Lower lobe of right lung (tissue), 2 donors: ENCODE measurements around the gene NELFB. TPM values are rescaled to one million over a fixed set of nuclear protein-coding genes. Genes with fewer than 3 reads are reported as not detected.

Experiments
- ATAC-seq, 2 donors: fragments of 200-7000 bp; cut with Tn5 transposase; one replicate each; pipeline ENCODE4 v1.9.1; 2020 to 2022; ENCODE audit warnings: mild to moderate bottlenecking in 2 of 2, moderate library complexity in 2 of 2
- DNase-seq: peaks from one replicate; pipeline ENCODE4 v3.0.0-alpha.2; 2020
- H3K27ac ChIP-seq: fragments of 200-600 bp; one replicate; pipeline ENCODE4 v1.8.0; 2022
- H3K27me3 ChIP-seq: fragments of 200-600 bp; one replicate; pipeline ENCODE4 v1.8.0; 2022; ENCODE audit warnings: low read depth
- H3K36me3 ChIP-seq: fragments of 200-600 bp; one replicate; pipeline ENCODE4 v1.8.0; 2022; ENCODE audit warnings: mild to moderate bottlenecking
- H3K4me1 ChIP-seq: fragments of 200-600 bp; one replicate; pipeline ENCODE4 v1.8.0; 2022
- H3K4me3 ChIP-seq: fragments of 200-600 bp; one replicate; pipeline ENCODE4 v1.8.0; 2022; ENCODE audit warnings: mild to moderate bottlenecking
- H3K9me3 ChIP-seq: fragments of 200-600 bp; one replicate; pipeline ENCODE4 v1.8.0; 2022
- intact Hi-C: fragments of 100-400 bp; cut with DNase I; formaldehyde crosslinking; loops from one replicate; pipeline ENCODE4 v1.11.0; 2022
- total RNA-seq: library from RNA; stranded (reverse); fragmentation: NEBNext Ultra II Directional; extraction: Animal tissue kit (Norgen Biotek cat#: 25700); gene quantifications from one replicate; pipeline ENCODE4 v1.2.1, GENCODE V29; 2021
- TF ChIP-seq, protein P1 (sequence below): fragments of 200-600 bp; IDR thresholded peaks from one replicate; pipeline ENCODE4 v1.8.0; 2022; ENCODE audit warnings: antibody characterized with exemption, mild to moderate bottlenecking
- donor health status: DM: no; HTN: yes; CAD: no; lungs with severe emphysema.

The NELFB gene
- total RNA-seq, 1 donor from 2014 or later: 44.7 TPM

DNA sequence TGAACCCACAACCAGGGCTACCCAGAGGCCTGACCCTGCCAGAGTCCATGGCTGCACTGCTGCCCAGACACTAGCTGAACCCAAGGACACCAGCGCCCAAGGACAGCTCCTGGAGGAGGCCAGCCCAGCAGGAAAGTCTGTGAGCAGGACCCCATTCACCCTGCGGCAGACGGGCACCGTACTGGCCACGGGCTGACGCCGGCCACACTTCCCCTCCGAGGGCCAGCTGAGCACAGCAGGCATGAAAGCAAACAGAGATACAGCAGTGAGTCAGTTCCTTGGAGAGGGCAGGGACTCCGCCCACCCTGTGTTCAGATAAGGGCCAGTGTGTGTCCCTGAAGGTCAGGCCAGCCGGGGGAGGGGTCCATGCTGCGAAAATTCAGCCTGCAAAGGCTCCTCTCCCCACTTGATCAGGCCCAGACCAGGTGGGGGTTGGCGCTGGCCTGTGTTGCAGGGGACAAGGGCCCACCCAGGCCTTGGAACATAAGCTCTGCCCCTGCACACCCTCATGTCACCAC is 36.3 kb upstream of the NELFB start:
- ATAC-seq (peak; percentile 2 to 44), DNase-seq (no peak)
- peak overlapping the region; percentile 46 for H3K27ac ChIP-seq
- TF ChIP-seq, protein P1, sequence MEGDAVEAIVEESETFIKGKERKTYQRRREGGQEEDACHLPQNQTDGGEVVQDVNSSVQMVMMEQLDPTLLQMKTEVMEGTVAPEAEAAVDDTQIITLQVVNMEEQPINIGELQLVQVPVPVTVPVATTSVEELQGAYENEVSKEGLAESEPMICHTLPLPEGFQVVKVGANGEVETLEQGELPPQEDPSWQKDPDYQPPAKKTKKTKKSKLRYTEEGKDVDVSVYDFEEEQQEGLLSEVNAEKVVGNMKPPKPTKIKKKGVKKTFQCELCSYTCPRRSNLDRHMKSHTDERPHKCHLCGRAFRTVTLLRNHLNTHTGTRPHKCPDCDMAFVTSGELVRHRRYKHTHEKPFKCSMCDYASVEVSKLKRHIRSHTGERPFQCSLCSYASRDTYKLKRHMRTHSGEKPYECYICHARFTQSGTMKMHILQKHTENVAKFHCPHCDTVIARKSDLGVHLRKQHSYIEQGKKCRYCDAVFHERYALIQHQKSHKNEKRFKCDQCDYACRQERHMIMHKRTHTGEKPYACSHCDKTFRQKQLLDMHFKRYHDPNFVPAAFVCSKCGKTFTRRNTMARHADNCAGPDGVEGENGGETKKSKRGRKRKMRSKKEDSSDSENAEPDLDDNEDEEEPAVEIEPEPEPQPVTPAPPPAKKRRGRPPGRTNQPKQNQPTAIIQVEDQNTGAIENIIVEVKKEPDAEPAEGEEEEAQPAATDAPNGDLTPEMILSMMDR: no peak
- H3K36me3 ChIP-seq: peaks cover 16% of the 10 kb centered on the region
- H3K4me3 ChIP-seq: no peak overlapping the region
- intact Hi-C loops: no loop called here
- H3K27me3 ChIP-seq: no peaks in the 10 kb centered on the region
- peaks cover 33% of the 10 kb centered on the region for H3K4me1 ChIP-seq
- H3K9me3 ChIP-seq: no peaks in the 10 kb centered on the region

DNA sequence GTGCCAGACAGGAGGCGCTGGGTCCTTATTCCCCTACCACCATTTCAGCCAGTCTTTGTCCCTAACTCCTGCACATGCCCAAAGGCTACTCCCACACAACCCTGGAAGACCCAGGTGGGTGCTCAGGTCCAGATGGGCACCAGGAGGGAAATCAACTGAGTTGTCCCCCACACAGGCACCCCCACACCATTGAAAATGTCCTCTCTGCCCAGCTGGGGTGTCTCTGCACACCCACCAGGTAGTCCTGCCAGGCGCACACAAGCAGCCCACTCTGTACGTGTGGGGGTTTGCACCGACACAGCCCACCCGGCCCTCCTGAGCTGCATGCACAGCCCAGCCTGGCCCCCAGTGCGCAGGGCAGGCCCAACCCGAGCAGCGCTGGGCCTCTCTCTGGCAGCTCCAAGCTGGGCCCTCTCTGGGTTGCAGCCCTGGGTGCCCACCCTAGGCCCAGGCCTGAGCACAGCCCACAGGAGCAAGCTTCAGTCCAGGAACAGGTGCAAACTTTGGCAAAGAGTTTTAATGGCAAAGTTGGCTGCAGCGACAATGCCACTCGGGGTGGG is 35.3 kb upstream of the NELFB start:
- Histone ChIP-seq H3K4me1 (peaks cover 41% of the 10 kb centered on the region), H3K27ac (no peak overlapping the region), H3K4me3 (no peak overlapping the region), H3K9me3 (no peaks in the 10 kb centered on the region), H3K27me3 (no peaks in the 10 kb centered on the region), H3K36me3 (peaks cover 16% of the 10 kb centered on the region)
- DNase-seq: no peak
- TF ChIP-seq, protein P1: no peak
- intact Hi-C loops: no loop called here
- ATAC-seq: no peak

DNA sequence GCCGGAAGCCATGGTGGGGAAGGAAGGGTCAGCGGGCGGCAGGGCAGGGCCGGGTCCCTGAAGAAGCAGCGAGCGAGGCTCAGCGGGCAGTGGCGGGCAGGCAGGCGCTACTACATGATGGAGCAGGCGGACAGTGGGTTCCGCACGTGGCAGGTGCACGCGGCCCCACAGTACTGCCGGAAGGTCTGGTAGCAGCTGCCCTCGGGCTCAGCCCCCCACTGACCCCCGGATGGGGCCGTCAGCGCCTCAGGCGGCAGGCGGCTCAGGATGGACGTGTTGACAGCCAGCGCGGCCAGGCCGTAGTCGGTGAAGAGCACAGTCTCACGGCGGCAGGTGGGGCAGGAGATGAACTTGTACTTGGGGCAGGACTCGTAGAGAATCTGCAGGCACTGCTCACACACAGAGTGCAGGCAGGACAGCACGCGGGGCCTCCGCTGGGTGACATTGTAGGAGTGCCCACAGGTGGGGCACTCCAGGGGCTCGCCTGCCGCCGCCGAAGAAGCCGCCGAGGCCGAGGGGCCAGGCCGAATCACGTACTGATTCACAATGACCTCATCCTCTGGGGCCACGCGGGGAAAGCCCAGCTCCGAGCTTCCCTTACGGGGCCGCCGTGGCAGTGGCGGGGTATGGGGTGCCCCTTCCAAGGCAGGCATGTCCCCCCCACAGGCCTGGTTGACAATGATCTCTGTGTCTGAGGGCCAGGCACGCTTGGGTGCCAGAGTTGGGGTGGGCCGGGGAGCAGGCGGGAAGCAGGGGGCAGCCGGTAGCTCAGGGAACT is 34.6 kb upstream of the NELFB start:
- H3K9me3 ChIP-seq: no peaks in the 10 kb centered on the region
- no peaks in the 10 kb centered on the region for H3K27me3 ChIP-seq
- intact Hi-C loops: no loop called here
- H3K36me3 ChIP-seq: peaks cover 12% of the 10 kb centered on the region
- no peak overlapping the region for H3K27ac ChIP-seq
- peaks cover 41% of the 10 kb centered on the region for H3K4me1 ChIP-seq
- DNase-seq: no peak
- H3K4me3 ChIP-seq: no peak overlapping the region
- ATAC-seq: no peak
- TF ChIP-seq, protein P1: no peak

DNA sequence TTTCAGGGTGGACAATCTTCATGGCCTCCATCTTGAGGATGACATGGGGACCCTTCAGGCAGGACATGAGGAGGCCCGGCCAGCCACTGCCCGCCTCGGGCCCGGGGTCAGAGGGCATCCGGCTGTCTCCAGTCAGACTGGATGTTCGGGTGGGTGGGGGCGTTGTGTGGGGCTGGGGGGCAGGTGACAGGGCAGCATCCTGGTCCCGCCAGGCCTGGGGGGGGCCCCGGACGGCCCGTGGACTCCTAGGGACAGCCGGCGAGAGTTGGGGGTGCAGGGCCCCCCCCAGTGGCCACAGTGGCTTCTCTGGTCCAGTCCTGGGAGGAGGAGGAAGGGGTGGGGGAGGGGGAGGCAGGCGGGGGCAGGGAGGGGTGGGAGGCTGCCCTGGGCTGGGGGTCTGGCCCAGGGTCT is 34.0 kb upstream of the NELFB start:
- no peaks in the 10 kb centered on the region for H3K9me3 ChIP-seq
- peaks cover 41% of the 10 kb centered on the region for H3K4me1 ChIP-seq
- H3K27me3 ChIP-seq: no peaks in the 10 kb centered on the region
- no peak overlapping the region for H3K27ac ChIP-seq
- TF ChIP-seq, protein P1: no peak
- intact Hi-C loops: no loop called here
- H3K4me3 ChIP-seq: no peak overlapping the region
- ATAC-seq: no peak
- peaks cover 6% of the 10 kb centered on the region for H3K36me3 ChIP-seq
- no peak for DNase-seq

DNA sequence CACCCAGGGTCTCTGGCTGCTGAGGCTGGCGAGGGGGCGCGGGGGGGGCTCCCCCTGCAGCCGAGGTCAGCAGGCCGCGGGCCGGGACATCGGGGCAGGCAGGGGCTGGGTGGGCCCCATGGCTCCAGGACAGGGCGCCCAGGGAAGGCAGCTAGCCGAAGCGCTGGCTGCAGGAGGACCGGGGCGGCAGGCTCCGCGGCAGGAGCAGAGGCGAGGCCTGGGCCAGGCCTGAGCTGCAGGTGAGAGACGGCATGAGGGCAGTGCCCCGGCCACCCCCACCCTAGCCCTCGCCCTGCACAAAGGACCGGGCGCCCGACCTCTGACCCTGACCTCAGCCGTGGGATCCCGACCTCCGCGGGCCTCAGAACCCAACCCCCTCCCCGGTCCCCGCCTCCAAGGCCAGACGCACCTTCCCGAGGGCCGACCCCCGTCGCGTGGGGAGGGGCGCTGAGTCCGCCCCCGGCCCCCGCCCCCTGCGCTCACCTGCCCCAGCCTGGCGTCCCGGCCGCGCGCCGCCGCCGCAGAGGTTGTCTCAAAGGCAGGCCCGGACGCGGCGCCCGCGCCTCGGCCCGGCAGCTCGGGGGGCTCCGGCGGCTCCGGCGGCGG is 33.5 kb upstream of the NELFB start:
- Histone ChIP-seq H3K9me3 (no peaks in the 10 kb centered on the region), H3K4me1 (peaks cover 46% of the 10 kb centered on the region), H3K27ac (no peak overlapping the region), H3K4me3 (peak overlapping the region; percentile 50), H3K36me3 (peaks cover under 1% of the 10 kb centered on the region), H3K27me3 (no peaks in the 10 kb centered on the region)
- DNase-seq (no peak), ATAC-seq (no peak)
- intact Hi-C loops: no loop called here
- TF ChIP-seq, protein P1: no peak
